Measurements from ENCODE around the gene SLC35F2.
"Not testable (repeated sequence)": the region's sequence is repeated elsewhere in the genome, so short reads cannot be mapped to it uniquely, and the experiment has no call there.

Gene SLC35F2

GRCh38 chr11:107858217-107859070 is at the start of gene SLC35F2:
Gene SLC35F2, minus strand, starts transcription at chr11:107858787. Its CDS starts 20 bp downstream, at chr11:107858767.
- DNase-seq (ENCODE audit: low read depth in 2 of 3, low spot score in 2 of 3): peak; percentile 41 to 58 (median 45)

GRCh38 chr11:107908211-107908610 is 49.6 kb upstream of the SLC35F2 start:
- DNase-seq (ENCODE audit: low read depth in 2 of 3, low spot score in 2 of 3): no peak

GRCh38 chr11:107898270-107898669 is 39.7 kb upstream of the SLC35F2 start:
- no peak for DNase-seq (ENCODE audit: low read depth in 2 of 3, low spot score in 2 of 3)

GRCh38 chr11:107882095-107882820 is 23.7 kb upstream of the SLC35F2 start:
- no peak for DNase-seq (ENCODE audit: low read depth in 2 of 3, low spot score in 2 of 3)

GRCh38 chr11:107881471-107881870 is 22.9 kb upstream of the SLC35F2 start:
- not testable (repeated sequence) for DNase-seq (ENCODE audit: low read depth in 2 of 3, low spot score in 2 of 3)

GRCh38 chr11:107876141-107876540 is 17.6 kb upstream of the SLC35F2 start:
- DNase-seq (ENCODE audit: low read depth in 2 of 3, low spot score in 2 of 3): no peak

- no peak for DNase-seq (ENCODE audit: low read depth in 2 of 3, low spot score in 2 of 3)
Observed at GRCh38 chr11:107864591-107864990, 6.0 kb upstream of the SLC35F2 start.

- DNase-seq (ENCODE audit: low read depth in 2 of 3, low spot score in 2 of 3): no peak
Observed at GRCh38 chr11:107860688-107861087, 2.1 kb upstream of the SLC35F2 start.

- DNase-seq (ENCODE audit: low read depth in 2 of 3, low spot score in 2 of 3): not testable (repeated sequence)
Observed at GRCh38 chr11:107860240-107860620, 1.6 kb upstream of the SLC35F2 start.

- DNase-seq (ENCODE audit: low read depth in 2 of 3, low spot score in 2 of 3): peak in 2 of 3 experiments; percentile 5 to 7
Observed at GRCh38 chr11:107859459-107860239, 1.1 kb upstream of the SLC35F2 start.

GRCh38 chr11:107857550-107858216 is 904 bp downstream of the SLC35F2 start:
- DNase-seq (ENCODE audit: low read depth in 2 of 3, low spot score in 2 of 3): no peak

- DNase-seq (ENCODE audit: low read depth in 2 of 3, low spot score in 2 of 3): no peak
Observed at GRCh38 chr11:107856981-107857517, 1.5 kb downstream of the SLC35F2 start.

- DNase-seq (ENCODE audit: low read depth in 2 of 3, low spot score in 2 of 3): no peak
Observed at GRCh38 chr11:107856180-107856980, 2.2 kb downstream of the SLC35F2 start.

GRCh38 chr11:107853070-107853469 is 5.5 kb downstream of the SLC35F2 start:
- no peak for DNase-seq (ENCODE audit: low read depth in 2 of 3, low spot score in 2 of 3)

GRCh38 chr11:107851704-107852310 is 6.8 kb downstream of the SLC35F2 start:
- DNase-seq (ENCODE audit: low read depth in 2 of 3, low spot score in 2 of 3): no peak

GRCh38 chr11:107849790-107850189 is 8.8 kb downstream of the SLC35F2 start:
- no peak for DNase-seq (ENCODE audit: low read depth in 2 of 3, low spot score in 2 of 3)

- DNase-seq (ENCODE audit: low read depth in 2 of 3, low spot score in 2 of 3): no peak
Observed at GRCh38 chr11:107848345-107848744, 10.2 kb downstream of the SLC35F2 start.

GRCh38 chr11:107847184-107847583 is 11.4 kb downstream of the SLC35F2 start:
- no peak for DNase-seq (ENCODE audit: low read depth in 2 of 3, low spot score in 2 of 3)

GRCh38 chr11:107844041-107844440 is 14.5 kb downstream of the SLC35F2 start:
- no peak for DNase-seq (ENCODE audit: low read depth in 2 of 3, low spot score in 2 of 3)

Data from activated CD8-positive, alpha-beta memory T cell treated with anti-CD3 and anti-CD28 coated beads for 48 hours (primary cell).